GM18909 (cell line): Measurements from ENCODE around the gene OTOG.

Experiments used
- ATAC-seq: cut with Tn5 transposase; IDR thresholded peaks from one replicate; pipeline ENCODE4 v1.9.1; 2021; ENCODE audit warnings: mild to moderate bottlenecking; ENCODE audit not compliant: unreplicated experiment, poor library complexity

Gene OTOG

GRCh38 chr11:17558025-17558780, 11.1 kb downstream of the OTOG start:
- ATAC-seq: no peak

GRCh38 chr11:17558916-17559315, 11.9 kb downstream of the OTOG start:
- ATAC-seq: no peak

GRCh38 chr11:17559341-17560087, 12.5 kb downstream of the OTOG start:
- no peak for ATAC-seq

GRCh38 chr11:17560281-17561110, 13.4 kb downstream of the OTOG start:
- ATAC-seq: no peak

GRCh38 chr11:17561111-17561415, 14.0 kb downstream of the OTOG start:
- no peak for ATAC-seq

- ATAC-seq: no peak
Measured at GRCh38 chr11:17561526-17561925, 14.5 kb downstream of the OTOG start.

GRCh38 chr11:17563231-17563646, 16.2 kb downstream of the OTOG start:
- ATAC-seq: no peak

GRCh38 chr11:17563961-17564686, 17.1 kb downstream of the OTOG start:
- no peak for ATAC-seq

- no peak for ATAC-seq
Measured at GRCh38 chr11:17564687-17565042, 17.6 kb downstream of the OTOG start.

GRCh38 chr11:17568944-17569343, 21.9 kb downstream of the OTOG start:
- ATAC-seq: no peak

GRCh38 chr11:17570034-17570433, 23.0 kb downstream of the OTOG start:
- no peak for ATAC-seq

GRCh38 chr11:17571431-17572358, 24.6 kb downstream of the OTOG start:
- no peak for ATAC-seq

GRCh38 chr11:17572359-17572690, 25.3 kb downstream of the OTOG start:
- no peak for ATAC-seq

- ATAC-seq: no peak
Measured at GRCh38 chr11:17572791-17573460, 25.9 kb downstream of the OTOG start.

GRCh38 chr11:17573526-17573925, 26.5 kb downstream of the OTOG start:
- no peak for ATAC-seq

GRCh38 chr11:17574141-17575091, 27.4 kb downstream of the OTOG start:
- ATAC-seq: no peak

- ATAC-seq: no peak
Measured at GRCh38 chr11:17575431-17576425, 28.7 kb downstream of the OTOG start.
